ENCODE results near the gene CYB561D1.

DNA sequence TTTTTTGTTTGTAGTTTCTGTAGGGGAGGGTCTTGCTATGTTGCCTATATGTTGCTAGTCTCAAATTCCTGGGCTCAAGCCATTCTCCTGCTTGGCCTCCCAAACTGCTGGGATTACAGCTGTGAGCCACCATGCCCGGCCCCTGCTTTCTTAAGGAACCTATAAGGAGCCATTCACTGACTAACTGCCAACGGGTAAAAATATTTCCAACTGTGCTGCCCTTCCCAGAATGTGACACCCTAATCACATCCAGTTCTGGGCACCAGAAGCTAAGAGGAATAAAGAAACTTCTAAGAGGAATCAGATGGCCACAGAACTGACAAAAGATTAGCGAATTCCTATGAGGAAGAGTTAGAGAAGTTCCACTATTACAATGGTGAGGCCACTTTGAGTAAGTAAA, 21.1 kb upstream of the CYB561D1 start:
- TF ChIP-seq, protein P1, sequence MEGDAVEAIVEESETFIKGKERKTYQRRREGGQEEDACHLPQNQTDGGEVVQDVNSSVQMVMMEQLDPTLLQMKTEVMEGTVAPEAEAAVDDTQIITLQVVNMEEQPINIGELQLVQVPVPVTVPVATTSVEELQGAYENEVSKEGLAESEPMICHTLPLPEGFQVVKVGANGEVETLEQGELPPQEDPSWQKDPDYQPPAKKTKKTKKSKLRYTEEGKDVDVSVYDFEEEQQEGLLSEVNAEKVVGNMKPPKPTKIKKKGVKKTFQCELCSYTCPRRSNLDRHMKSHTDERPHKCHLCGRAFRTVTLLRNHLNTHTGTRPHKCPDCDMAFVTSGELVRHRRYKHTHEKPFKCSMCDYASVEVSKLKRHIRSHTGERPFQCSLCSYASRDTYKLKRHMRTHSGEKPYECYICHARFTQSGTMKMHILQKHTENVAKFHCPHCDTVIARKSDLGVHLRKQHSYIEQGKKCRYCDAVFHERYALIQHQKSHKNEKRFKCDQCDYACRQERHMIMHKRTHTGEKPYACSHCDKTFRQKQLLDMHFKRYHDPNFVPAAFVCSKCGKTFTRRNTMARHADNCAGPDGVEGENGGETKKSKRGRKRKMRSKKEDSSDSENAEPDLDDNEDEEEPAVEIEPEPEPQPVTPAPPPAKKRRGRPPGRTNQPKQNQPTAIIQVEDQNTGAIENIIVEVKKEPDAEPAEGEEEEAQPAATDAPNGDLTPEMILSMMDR (conservative IDR thresholded peaks at IDR 0.05) = no peak
- TF ChIP-seq EZH2 (IDR thresholded peaks at IDR 0.05; ENCODE audit: low read depth) = no peak
